Liver (tissue), 9 donors: ENCODE data around the gene ELOA. TPM values are rescaled to one million over a fixed set of nuclear protein-coding genes. Genes with fewer than 3 reads are reported as not detected.

ENCODE experiments used
- DNase-seq: peaks from one replicate; pipeline ENCODE4 v3.0.0-alpha.2; 2017; ENCODE audit warnings: low spot score
- H3K27ac ChIP-seq, 2 donors: one replicate each; pipeline ENCODE4 v1.7.0; 2013; ENCODE audit warnings: inconsistent platforms in 2 of 2, low read length in 2 of 2, control low read depth in 1 of 2, low read depth in 1 of 2, mild to moderate bottlenecking in 1 of 2
- H3K27me3 ChIP-seq, 4 donors: one replicate each; pipeline versions ENCODE4 v1.6.1 to v1.7.0; 2013; ENCODE audit warnings: low read length in 3 of 4, inconsistent platforms in 1 of 4, mild to moderate bottlenecking in 1 of 4, moderate library complexity in 1 of 4; ENCODE audit not compliant: control insufficient read depth in 4 of 4, insufficient read depth in 4 of 4
- H3K36me3 ChIP-seq, 4 donors: one replicate each; pipeline versions ENCODE4 v1.6.1 to v1.7.0; 2013; ENCODE audit warnings: low read length in 3 of 4, mild to moderate bottlenecking in 3 of 4, low read depth in 1 of 4, moderate library complexity in 1 of 4; ENCODE audit not compliant: control insufficient read depth in 4 of 4, insufficient read depth in 3 of 4
- H3K4me1 ChIP-seq, 4 donors: one replicate each; pipeline versions ENCODE4 v1.6.1 to v1.7.0; 2013; ENCODE audit warnings: low read length in 3 of 4, mild to moderate bottlenecking in 3 of 4, moderate library complexity in 1 of 4; ENCODE audit not compliant: control insufficient read depth in 4 of 4, insufficient read depth in 4 of 4
- H3K4me3 ChIP-seq, 3 donors: one replicate each; pipeline versions ENCODE4 v1.6.1 to v1.7.0; 2013; ENCODE audit warnings: low read length in 3 of 3, control low read depth in 1 of 3, low read depth in 1 of 3, mild to moderate bottlenecking in 1 of 3
- H3K9ac ChIP-seq, 2 donors: one replicate each; pipeline ENCODE4 v1.7.0; 2013; ENCODE audit warnings: low read length in 2 of 2, mild to moderate bottlenecking in 2 of 2, moderate library complexity in 2 of 2, control low read depth in 1 of 2, low read depth in 1 of 2
- H3K9me3 ChIP-seq, 4 donors: one replicate each; pipeline versions ENCODE4 v1.6.1 to v1.7.0; 2013; ENCODE audit warnings: low read length in 3 of 4; ENCODE audit not compliant: control insufficient read depth in 4 of 4
- CTCF ChIP-seq: fragments of 150-350 bp; IDR thresholded peaks from 2 replicates; pipeline ENCODE4 v1.5.1; 2017; ENCODE audit warnings: improper control_type of control experiment, low read depth, low read length; ENCODE audit not compliant: missing input control
- EGR1 ChIP-seq, 2 donors: IDR thresholded peaks; 2 replicates each; pipeline ENCODE4 v1.6.1; 2016 to 2018; ENCODE audit warnings: antibody characterized with exemption in 2 of 2, low read depth in 2 of 2
- FOXA1 ChIP-seq: IDR thresholded peaks from 2 replicates; pipeline ENCODE4 v1.6.1; 2016; ENCODE audit warnings: antibody characterized with exemption
- FOXA2 ChIP-seq: IDR thresholded peaks from 2 replicates; pipeline ENCODE4 v1.6.1; 2016; ENCODE audit warnings: antibody characterized with exemption
- GABPA ChIP-seq, 2 donors: IDR thresholded peaks in 1 of 2; conservative IDR thresholded peaks in 1 of 2; 2 replicates each; pipeline ENCODE4 v1.6.1; 2016; ENCODE audit warnings: antibody characterized with exemption in 2 of 2, mild to moderate bottlenecking in 1 of 2, moderate library complexity in 1 of 2
- HNF4A ChIP-seq, 2 donors: conservative IDR thresholded peaks; 2 replicates each; pipeline ENCODE4 v1.6.1; 2016; ENCODE audit warnings: antibody characterized with exemption in 2 of 2, mild to moderate bottlenecking in 2 of 2
- HNF4G ChIP-seq: IDR thresholded peaks from 2 replicates; pipeline ENCODE4 v1.6.1; 2016; ENCODE audit warnings: antibody characterized with exemption
- JUND ChIP-seq, 2 donors: IDR thresholded peaks; 2 replicates each; pipeline ENCODE4 v1.6.1; 2016; ENCODE audit warnings: antibody characterized with exemption in 2 of 2
- MAX ChIP-seq: IDR thresholded peaks from 2 replicates; pipeline ENCODE4 v1.6.1; 2016; ENCODE audit warnings: antibody characterized with exemption
- NR2F2 ChIP-seq: IDR thresholded peaks from 2 replicates; pipeline ENCODE4 v1.6.1; 2016; ENCODE audit warnings: antibody characterized with exemption
- RAD21 ChIP-seq, 2 donors: IDR thresholded peaks; 2 replicates each; pipeline ENCODE4 v1.6.1; 2016; ENCODE audit warnings: antibody characterized with exemption in 2 of 2, mild to moderate bottlenecking in 2 of 2
- RXRA ChIP-seq, 2 donors: IDR thresholded peaks; 2 replicates each; pipeline ENCODE4 v1.6.1; 2017 to 2018; ENCODE audit warnings: antibody characterized with exemption in 2 of 2, mild to moderate bottlenecking in 1 of 2
- SP1 ChIP-seq: IDR thresholded peaks from 2 replicates; pipeline ENCODE4 v1.6.1; 2018; ENCODE audit warnings: antibody characterized with exemption, mild to moderate bottlenecking
- TAF1 ChIP-seq: conservative IDR thresholded peaks from 2 replicates; pipeline ENCODE4 v1.6.1; 2016; ENCODE audit warnings: antibody characterized with exemption, mild to moderate bottlenecking
- YY1 ChIP-seq: IDR thresholded peaks from 2 replicates; pipeline ENCODE4 v1.6.1; 2016; ENCODE audit warnings: antibody characterized with exemption, mild to moderate bottlenecking
- ZBTB33 ChIP-seq: IDR thresholded peaks from 2 replicates; pipeline ENCODE4 v1.6.1; 2016; ENCODE audit warnings: antibody characterized with exemption
- WGBS: extraction: QIAGEN DNeasy Blood & Tissue Kit; methylation state at CpG from one replicate; pipeline ENCODE4 v1.1.7; 2013; 5-methylcytosine and 5-hydroxymethylcytosine counted together
- polyA plus RNA-seq, 2 donors: library from polyadenylated mRNA; stranded (reverse) in 1 of 2; unstranded in 1 of 2; fragments of 200-250 nt in 1 of 2; fragments of >200 nt in 1 of 2; fragmentation: Nextera tagmentation in 1 of 2; extraction: Ambion mirVana in 1 of 2; gene quantifications; one replicate each; pipeline versions ENCODE4 v1.2.1 to v1.2.3, GENCODE V29; 2013 to 2015
- total RNA-seq, 2 donors: library from RNA; depleted of rRNA; stranded (reverse); fragments of >200 nt; gene quantifications; one replicate each; pipeline ENCODE4 v1.2.3, GENCODE V29; 2014
- TF ChIP-seq, protein P1 (sequence below): IDR thresholded peaks from 2 replicates; pipeline ENCODE4 v1.6.1; 2016; ENCODE audit warnings: antibody characterized with exemption
- TF ChIP-seq, protein P2 (sequence below): IDR thresholded peaks from 2 replicates; pipeline ENCODE4 v1.6.1; 2016; ENCODE audit warnings: antibody characterized with exemption, mild to moderate bottlenecking
- donor health status: healthy.
- donor health status: healthy.
- donor health status: healthy.
- donor health status: healthy.
- donor health status: healthy.

Gene ELOA
- total and polyA plus RNA-seq, 4 donors = 11.1 to 34.9 (median 24.3) TPM

GRCh38 chr1:23800400-23801337 lies 57.4 kb downstream of the ELOA start, which contains the start of gene GALE:
Gene GALE, minus strand, starts transcription at chr1:23800754. Its CDS starts 1,747 bp downstream, at chr1:23799007.
- WGBS = under 1% methylated on average over 82 of the region's 82 CpGs
- peaks cover 12 to 50% (median 45%) of the 10 kb centered on the region in 4 donors for H3K4me1 ChIP-seq
- H3K27ac ChIP-seq = peak within 1 kb of the TSS; percentile 99 to 100
- TF ChIP-seq HNF4G = no peak
- TF ChIP-seq, protein P1, sequence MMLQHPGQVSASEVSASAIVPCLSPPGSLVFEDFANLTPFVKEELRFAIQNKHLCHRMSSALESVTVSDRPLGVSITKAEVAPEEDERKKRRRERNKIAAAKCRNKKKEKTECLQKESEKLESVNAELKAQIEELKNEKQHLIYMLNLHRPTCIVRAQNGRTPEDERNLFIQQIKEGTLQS = no peak
- peak; percentile 81 for TF ChIP-seq ZBTB33
- TF ChIP-seq FOXA2 = no peak
- TF ChIP-seq RXRA (IDR thresholded peaks at IDR 0.05) = peak; percentile 49 to 59
- no peak for TF ChIP-seq FOXA1
- TF ChIP-seq HNF4A (conservative IDR thresholded peaks at IDR 0.05) = peak; percentile 24 to 47
- TF ChIP-seq MAX = peak; percentile 71
- TF ChIP-seq JUND (IDR thresholded peaks at IDR 0.05) = peak in 1 of 2 donors; percentile 11
- peak; percentile 82 for TF ChIP-seq YY1
- peak; percentile 63 to 86 for TF ChIP-seq EGR1 (IDR thresholded peaks at IDR 0.05; ENCODE audit: low read depth in 2 of 2)
- TF ChIP-seq NR2F2 = peak; percentile 32
- TF ChIP-seq GABPA (IDR thresholded peaks at IDR 0.05 in 1 of 2, conservative IDR thresholded peaks at IDR 0.05 in 1 of 2) = peak in 1 of 2 donors; percentile 88
- TF ChIP-seq TAF1 = no peak
- peak; percentile 68 for TF ChIP-seq SP1
- TF ChIP-seq CTCF = no peak
- TF ChIP-seq, protein P2, sequence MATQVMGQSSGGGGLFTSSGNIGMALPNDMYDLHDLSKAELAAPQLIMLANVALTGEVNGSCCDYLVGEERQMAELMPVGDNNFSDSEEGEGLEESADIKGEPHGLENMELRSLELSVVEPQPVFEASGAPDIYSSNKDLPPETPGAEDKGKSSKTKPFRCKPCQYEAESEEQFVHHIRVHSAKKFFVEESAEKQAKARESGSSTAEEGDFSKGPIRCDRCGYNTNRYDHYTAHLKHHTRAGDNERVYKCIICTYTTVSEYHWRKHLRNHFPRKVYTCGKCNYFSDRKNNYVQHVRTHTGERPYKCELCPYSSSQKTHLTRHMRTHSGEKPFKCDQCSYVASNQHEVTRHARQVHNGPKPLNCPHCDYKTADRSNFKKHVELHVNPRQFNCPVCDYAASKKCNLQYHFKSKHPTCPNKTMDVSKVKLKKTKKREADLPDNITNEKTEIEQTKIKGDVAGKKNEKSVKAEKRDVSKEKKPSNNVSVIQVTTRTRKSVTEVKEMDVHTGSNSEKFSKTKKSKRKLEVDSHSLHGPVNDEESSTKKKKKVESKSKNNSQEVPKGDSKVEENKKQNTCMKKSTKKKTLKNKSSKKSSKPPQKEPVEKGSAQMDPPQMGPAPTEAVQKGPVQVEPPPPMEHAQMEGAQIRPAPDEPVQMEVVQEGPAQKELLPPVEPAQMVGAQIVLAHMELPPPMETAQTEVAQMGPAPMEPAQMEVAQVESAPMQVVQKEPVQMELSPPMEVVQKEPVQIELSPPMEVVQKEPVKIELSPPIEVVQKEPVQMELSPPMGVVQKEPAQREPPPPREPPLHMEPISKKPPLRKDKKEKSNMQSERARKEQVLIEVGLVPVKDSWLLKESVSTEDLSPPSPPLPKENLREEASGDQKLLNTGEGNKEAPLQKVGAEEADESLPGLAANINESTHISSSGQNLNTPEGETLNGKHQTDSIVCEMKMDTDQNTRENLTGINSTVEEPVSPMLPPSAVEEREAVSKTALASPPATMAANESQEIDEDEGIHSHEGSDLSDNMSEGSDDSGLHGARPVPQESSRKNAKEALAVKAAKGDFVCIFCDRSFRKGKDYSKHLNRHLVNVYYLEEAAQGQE = peak; percentile 40
- peak in 1 of 2 donors; percentile 27 for TF ChIP-seq RAD21 (IDR thresholded peaks at IDR 0.05)
- H3K36me3 ChIP-seq = peaks cover 5 to 29% (median 8%) of the 10 kb centered on the region in 4 donors
- peak; percentile 99 for DNase-seq
- no peaks in the 10 kb centered on the region for H3K27me3 ChIP-seq
- H3K9ac ChIP-seq = peak within 1 kb of the TSS; percentile 62 to 96
- H3K9me3 ChIP-seq = no peaks in the 10 kb centered on the region
- peak within 1 kb of the TSS; percentile 80 to 91 (median 80) for H3K4me3 ChIP-seq
